GM19438 (cell line): ENCODE data around the gene ADGRG3.

ENCODE experiments used
- ATAC-seq: cut with Tn5 transposase; IDR thresholded peaks from one replicate; pipeline ENCODE4 v1.9.1; 2021; ENCODE audit warnings: low read depth; ENCODE audit not compliant: unreplicated experiment

The ADGRG3 gene

GRCh38 chr16:57645169-57645568 lies 22.9 kb upstream of the ADGRG3 start:
- no peak for ATAC-seq

- no peak for ATAC-seq
These were observed 22.3 kb upstream of the ADGRG3 start for GRCh38 chr16:57645691-57646387.

GRCh38 chr16:57646388-57647039 lies 21.6 kb upstream of the ADGRG3 start:
- no peak for ATAC-seq

GRCh38 chr16:57647136-57647875 lies 20.8 kb upstream of the ADGRG3 start:
- no peak for ATAC-seq

GRCh38 chr16:57648125-57648524 lies 20.0 kb upstream of the ADGRG3 start:
- ATAC-seq = no peak

- no peak for ATAC-seq
These were observed 19.3 kb upstream of the ADGRG3 start for GRCh38 chr16:57648581-57649442.

GRCh38 chr16:57649443-57649751 lies 18.7 kb upstream of the ADGRG3 start:
- ATAC-seq = no peak

- no peak for ATAC-seq
These were observed 18.3 kb upstream of the ADGRG3 start for GRCh38 chr16:57649846-57650245.

- ATAC-seq = no peak
These were observed 16.5 kb upstream of the ADGRG3 start for GRCh38 chr16:57651344-57652333.

GRCh38 chr16:57652695-57653471 lies 15.2 kb upstream of the ADGRG3 start:
- ATAC-seq = no peak

- ATAC-seq = no peak
These were observed 14.2 kb upstream of the ADGRG3 start for GRCh38 chr16:57653936-57654335.

- no peak for ATAC-seq
These were observed 11.7 kb upstream of the ADGRG3 start for GRCh38 chr16:57656342-57656955.

GRCh38 chr16:57657228-57657627 lies 10.9 kb upstream of the ADGRG3 start:
- no peak for ATAC-seq

GRCh38 chr16:57658130-57658877 lies 9.8 kb upstream of the ADGRG3 start:
- ATAC-seq = no peak

GRCh38 chr16:57658878-57659674 lies 9.0 kb upstream of the ADGRG3 start:
- no peak for ATAC-seq

- no peak for ATAC-seq
These were observed 7.2 kb upstream of the ADGRG3 start for GRCh38 chr16:57660715-57661463.
